H1 (cell line): ENCODE measurements around the gene CACNG3. TPM values are rescaled to one million over a fixed set of nuclear protein-coding genes. Genes with fewer than 3 reads are reported as not detected.
A peak's percentile ranks its signal among the peaks of the same experiment; 100 is the strongest.

ENCODE experiments used
- CTCF ChIA-PET: fragments of 300-600 bp; sonication (Branson Sonifier 250); formaldehyde crosslinking; loops from one replicate; lab custom pipeline; 2021; ENCODE audit not compliant: partially characterized antibody; lab: Charles Lee
- POLR2A ChIA-PET: fragments of 300-600 bp; sonication (Branson Sonifier 250); formaldehyde crosslinking; loops from one replicate; lab custom pipeline; 2021; ENCODE audit warnings: inconsistent platforms; ENCODE audit not compliant: partially characterized antibody; lab: Charles Lee
- DNase-seq, 2 experiments: peaks; one replicate each; pipeline versions ENCODE4 v3.0.0 to v3.0.0-alpha.2; 2010 to 2022; ENCODE audit warnings: low spot score in 2 of 2, low read depth in 1 of 2, mixed read lengths in 1 of 2
- FAIRE-seq: peaks from 2 replicates; lab custom pipeline; 2011; peaks lifted over from hg19 to GRCh38; lab: Jason Lieb, UNC
- H2AFZ ChIP-seq: 2 replicates; pipeline ENCODE4 v1.8.1; 2012; ENCODE audit warnings: low read length, inconsistent platforms
- H2AK5ac ChIP-seq: 2 replicates; pipeline ENCODE4 v1.6.1; 2013; ENCODE audit warnings: low read depth, low read length
- H2BK120ac ChIP-seq: replicated peaks from 2 replicates; pipeline ENCODE3; 2013; ENCODE audit warnings: low read depth, low read length, inconsistent platforms
- H2BK12ac ChIP-seq: 2 replicates; pipeline ENCODE4 v1.6.1; 2013; ENCODE audit warnings: low read depth, low read length
- H2BK15ac ChIP-seq: 2 replicates; pipeline ENCODE4 v1.6.1; 2013; ENCODE audit warnings: low read length
- H2BK20ac ChIP-seq: 2 replicates; pipeline ENCODE4 v1.6.1; 2013; ENCODE audit warnings: low read length
- H2BK5ac ChIP-seq: 2 replicates; pipeline ENCODE4 v1.6.1; 2013; ENCODE audit warnings: low read depth, low read length
- H3K14ac ChIP-seq: 2 replicates; pipeline ENCODE4 v1.6.1; 2013; ENCODE audit warnings: inconsistent platforms; ENCODE audit not compliant: insufficient read length
- H3K18ac ChIP-seq: 2 replicates; pipeline ENCODE4 v1.6.1; 2013; ENCODE audit warnings: low read length; ENCODE audit errors: extremely low read depth
- H3K23ac ChIP-seq: 2 replicates; pipeline ENCODE4 v1.6.1; 2013; ENCODE audit warnings: inconsistent platforms; ENCODE audit not compliant: insufficient read length
- H3K23me2 ChIP-seq: 2 replicates; pipeline ENCODE4 v1.6.1; 2013; ENCODE audit warnings: low read depth, low read length
- H3K27ac ChIP-seq: 2 replicates; pipeline ENCODE4 v1.6.1; 2011; ENCODE audit warnings: low read depth, low read length, inconsistent platforms
- H3K27me3 ChIP-seq, 4 experiments: replicated peaks in 1 of 4; 1 replicate in 1 of 4; 2 replicates in 3 of 4; pipeline versions ENCODE4 v1.6.1 to v1.8.1; 2011 to 2013; ENCODE audit warnings: low read length in 3 of 4, mild to moderate bottlenecking in 3 of 4, inconsistent platforms in 2 of 4, mixed read lengths in 2 of 4, moderate library complexity in 1 of 4; ENCODE audit not compliant: control insufficient read depth in 3 of 4, insufficient read depth in 3 of 4; ENCODE audit errors: extremely low read depth in 1 of 4
- H3K36me3 ChIP-seq, 4 experiments: 2 replicates each; pipeline versions ENCODE4 v1.6.1 to v1.8.1; 2011 to 2013; ENCODE audit warnings: mild to moderate bottlenecking in 4 of 4, low read length in 3 of 4, moderate library complexity in 2 of 4, control low read depth in 1 of 4, inconsistent platforms in 1 of 4; ENCODE audit not compliant: insufficient read depth in 4 of 4, control insufficient read depth in 2 of 4
- H3K4ac ChIP-seq: replicated peaks from 2 replicates; pipeline ENCODE3; 2013; ENCODE audit warnings: low read length, low read depth, mixed read lengths, inconsistent platforms; ENCODE audit not compliant: insufficient read length
- H3K4me1 ChIP-seq, 4 experiments: replicated peaks in 1 of 4; 1 replicate in 1 of 4; 2 replicates in 3 of 4; pipeline versions ENCODE4 v1.6.1 to v1.8.1; 2011 to 2013; ENCODE audit warnings: low read length in 3 of 4, inconsistent platforms in 2 of 4, mixed read lengths in 1 of 4; ENCODE audit not compliant: insufficient read depth in 4 of 4, control insufficient read depth in 3 of 4
- H3K4me2 ChIP-seq, 2 experiments: 2 replicates each; pipeline versions ENCODE4 v1.6.1 to v1.8.1; 2011 to 2013; ENCODE audit warnings: low read depth in 2 of 2, low read length in 2 of 2, control low read depth in 1 of 2, inconsistent platforms in 1 of 2, mild to moderate bottlenecking in 1 of 2; ENCODE audit not compliant: insufficient read depth in 1 of 2
- H3K4me3 ChIP-seq, 4 experiments: fragments of 200-600, 300-600 bp in 1 of 4; sonication (generic), shearing (Covaris generic), sonication (Bioruptor Twin) in 1 of 4; 2 replicates each; pipeline versions ENCODE4 v1.5.1 to v1.8.1; 2011 to 2016; ENCODE audit warnings: low read length in 4 of 4, low read depth in 3 of 4, control low read depth in 2 of 4, inconsistent platforms in 2 of 4, mild to moderate bottlenecking in 2 of 4, mixed read lengths in 1 of 4, moderate library complexity in 1 of 4; ENCODE audit not compliant: insufficient read depth in 2 of 4; ENCODE audit errors: extremely low read depth in 1 of 4
- H3K56ac ChIP-seq: replicated peaks from 2 replicates; pipeline ENCODE3; 2013; ENCODE audit warnings: low read depth, mild to moderate bottlenecking, mixed read lengths, low read length, inconsistent platforms; ENCODE audit not compliant: insufficient read length
- H3K79me1 ChIP-seq: 2 replicates; pipeline ENCODE4 v1.6.1; 2013; ENCODE audit warnings: low read depth, low read length, control low read depth
- H3K79me2 ChIP-seq, 2 experiments: 2 replicates each; pipeline versions ENCODE4 v1.6.1 to v1.8.1; 2012 to 2013; ENCODE audit warnings: low read length in 2 of 2, mild to moderate bottlenecking in 2 of 2, inconsistent platforms in 1 of 2; ENCODE audit not compliant: insufficient read depth in 2 of 2, control insufficient read depth in 1 of 2
- H3K9ac ChIP-seq, 4 experiments: replicated peaks in 1 of 4; 1 replicate in 1 of 4; 2 replicates in 3 of 4; pipeline versions ENCODE4 v1.6.1 to v1.8.1; 2011 to 2013; ENCODE audit warnings: low read depth in 3 of 4, low read length in 3 of 4, control low read depth in 2 of 4, mild to moderate bottlenecking in 2 of 4, moderate library complexity in 2 of 4, inconsistent platforms in 1 of 4; ENCODE audit errors: extremely low read depth in 1 of 4
- H3K9me3 ChIP-seq, 2 experiments: 2 replicates each; pipeline versions ENCODE4 v1.6.1 to v1.8.1; 2012 to 2013; ENCODE audit warnings: mild to moderate bottlenecking in 2 of 2, moderate library complexity in 2 of 2, control low read depth in 1 of 2, inconsistent platforms in 1 of 2, low read depth in 1 of 2, low read length in 1 of 2, mixed read lengths in 1 of 2; ENCODE audit not compliant: insufficient read depth in 2 of 2
- H4K20me1 ChIP-seq, 2 experiments: replicated peaks in 1 of 2; 2 replicates each; pipeline versions ENCODE3 to v1.8.1; 2011 to 2013; ENCODE audit warnings: inconsistent platforms in 2 of 2, low read length in 2 of 2, mild to moderate bottlenecking in 1 of 2; ENCODE audit not compliant: insufficient read depth in 2 of 2, control insufficient read depth in 1 of 2
- H4K5ac ChIP-seq: 2 replicates; pipeline ENCODE4 v1.6.1; 2013; ENCODE audit warnings: low read length, low read depth, mixed read lengths, inconsistent platforms; ENCODE audit not compliant: insufficient read length
- H4K8ac ChIP-seq: 2 replicates; pipeline ENCODE4 v1.8.0; 2013; ENCODE audit warnings: mild to moderate bottlenecking, moderate library complexity, low read length, inconsistent platforms; ENCODE audit not compliant: insufficient read depth; ENCODE audit errors: extremely low read depth
- H4K91ac ChIP-seq: replicated peaks from 2 replicates; pipeline ENCODE3; 2013; ENCODE audit warnings: low read length, mixed read lengths, inconsistent platforms; ENCODE audit not compliant: insufficient read length
- EP300 ChIP-seq, 2 experiments: IDR thresholded peaks; 1 replicate in 1 of 2; 2 replicates in 1 of 2; pipeline ENCODE4 v1.6.1; 2011 to 2012; ENCODE audit warnings: low read depth in 2 of 2, low read length in 2 of 2, mild to moderate bottlenecking in 2 of 2, borderline replicate concordance in 1 of 2, inconsistent platforms in 1 of 2, moderate library complexity in 1 of 2
- POU5F1 ChIP-seq: IDR thresholded peaks from 2 replicates; pipeline ENCODE4 v1.6.1; 2011; ENCODE audit warnings: low read depth, mild to moderate bottlenecking, low read length, moderate library complexity
- WGBS, 2 experiments: shearing (Covaris generic) in 1 of 2; methylation state at CpG; one replicate each; pipeline versions ENCODE4 v1.1.6 to v1.1.7; 2013 to 2015; ENCODE audit warnings: low lambda C conversion rate in 2 of 2, mixed read lengths in 2 of 2, inconsistent platforms in 1 of 2, low coverage in 1 of 2, missing lambda C conversion rate in 1 of 2; ENCODE audit not compliant: insufficient replicate concordance in 2 of 2, insufficient coverage in 1 of 2, insufficient read length in 1 of 2; ENCODE audit errors: extremely low coverage in 1 of 2, missing lambda C conversion rate in 1 of 2; 5-methylcytosine and 5-hydroxymethylcytosine counted together
- polyA plus RNA-seq, 7 experiments: library from polyadenylated mRNA; depleted of rRNA in 3 of 7; stranded (reverse) in 5 of 7; unstranded in 2 of 7; fragments of >200 nt in 5 of 7; fragments of 200-250 nt in 2 of 7; gene quantifications; 1 replicate in 5 of 7; 2 replicates in 1 of 7; 4 replicates in 1 of 7; pipeline versions ENCODE4 v1.2.1 to v1.2.3, GENCODE V29; 2011 to 2013; ENCODE audit warnings: missing spikeins in 2 of 7, mixed read lengths in 2 of 7
- total RNA-seq: library from RNA; stranded (reverse); fragmentation: NEBNext Ultra II Directional; extraction: Animal tissue kit (Norgen Biotek cat#: 25700); gene quantifications from 2 replicates; pipeline ENCODE4 v1.2.1, GENCODE V29; 2021

Gene CACNG3
- total and polyA plus RNA-seq, 2 of the 8 experiments (the other 6 are each of a cell fraction or from before 2014, with no cell fraction given): 0.12 TPM; not detected in 1

DNA sequence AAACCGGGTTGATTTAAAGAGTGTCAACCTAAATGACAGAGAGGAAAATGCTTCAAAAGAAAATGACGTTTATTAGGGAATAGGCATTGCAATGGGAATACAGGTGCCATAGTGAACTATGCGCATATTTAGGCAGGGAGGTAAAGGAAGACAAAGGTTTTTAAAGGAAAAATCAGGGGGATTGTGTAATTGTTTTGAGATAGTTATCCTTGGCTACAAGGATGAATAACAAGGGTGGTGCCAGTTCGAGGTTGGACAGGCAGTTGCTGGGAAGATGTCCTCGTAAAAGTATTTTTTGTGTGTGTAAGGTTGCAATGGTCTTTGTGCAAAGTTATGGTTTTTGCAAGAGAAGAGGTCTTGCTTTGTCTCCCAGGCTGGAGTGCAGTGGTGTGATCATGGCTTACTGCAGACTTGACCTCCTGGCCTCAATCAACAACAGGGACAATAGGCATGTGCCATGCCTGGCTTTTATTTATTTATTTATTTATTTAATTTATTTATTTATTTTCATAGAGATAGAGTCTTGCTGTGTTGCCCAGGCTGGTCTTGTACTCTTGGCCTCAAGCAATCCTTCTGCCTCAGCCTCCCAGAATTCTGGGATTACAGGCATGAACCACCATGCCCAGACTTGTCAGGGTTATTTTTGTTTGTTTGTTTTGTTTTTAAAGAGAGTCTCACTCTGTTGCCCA is 63.1 kb downstream of the CACNG3 start:
- TF ChIP-seq EP300 (IDR thresholded peaks at IDR 0.05; ENCODE audit: borderline replicate concordance in 1 of 2, low read depth in 2 of 2, low read length in 2 of 2) (no peak), POU5F1 (0 out of 2 replicates have a peak, but pooled peaks have one; percentile 62)
- TF ChIP-seq, all 59 proteins: peak for 1
- 0 out of 2 replicates have a peak overlapping the region, but pooled peaks have one; percentile 31 for H2AK5ac ChIP-seq
- 0 out of 2 replicates have a peak overlapping the region, but pooled peaks have one; percentile 29 for H2BK5ac ChIP-seq

More for the DNA sequence above, 63.1 kb downstream of the CACNG3 start:
- Histone ChIP-seq H3K14ac (no peak overlapping the region), H2AFZ (no peak overlapping the region), H3K23me2 (no peaks in the 10 kb centered on the region), H4K5ac (no peak overlapping the region), H3K9me3 (no peaks in the 10 kb centered on the region), H3K23ac (no peak overlapping the region), H3K4ac (no peak overlapping the region), H2BK20ac (no peak overlapping the region), H3K79me1 (no peaks in the 10 kb centered on the region), H4K91ac (no peak overlapping the region), H3K4me1 (peaks cover 0 to 10% (median 2%) of the 10 kb centered on the region in 4 experiments; a peak in 3 of 7 replicates), H3K18ac (peak overlapping the region; percentile 67; the same call in 1 of the 2 replicates), H3K79me2 (no peaks in the 10 kb centered on the region), H2BK120ac (no peak overlapping the region), H2BK15ac (no peak overlapping the region), H3K56ac (no peak overlapping the region), H2BK12ac (no peak overlapping the region), H3K27me3 (no peaks in the 10 kb centered on the region), H4K20me1 (no peaks in the 10 kb centered on the region), H4K8ac (no peak overlapping the region), H3K4me3 (no peak overlapping the region), H3K27ac (no peak overlapping the region), H3K9ac (no peak overlapping the region), H3K36me3 (no peaks in the 10 kb centered on the region), H3K4me2 (no peak overlapping the region)
- 66% methylated on average over 5 of the region's 5 CpGs; no CpG with 5 or more reads in 1 of the 2 experiments for WGBS, 2 experiments
- DNase-seq: no peak
- POLR2A ChIA-PET: no interaction called here
- CTCF ChIA-PET: interaction anchor here (0.8 to 2.1 kb wide), 12 partner anchors 8 to 274 kb away, joined by 3 to 12 read pairs (median 4); no protein-coding TSS in a partner anchor
- no peak for FAIRE-seq
